ENCODE data around the gene KCNK17.

GRCh38 chr6:39274903-39275302 lies 39.3 kb downstream of the KCNK17 start:
- TF ChIP-seq POLR2A (IDR thresholded peaks at IDR 0.05) (no peak), CTCF (IDR thresholded peaks at IDR 0.05) (no peak)
